Stimulated activated CD4-positive, alpha-beta T cell treated with anti-CD3 and anti-CD28 coated beads, Interleukin-1b, Interleukin-23, amount 100 ng/mL, for 24 hours (primary cell): ENCODE data around the gene RPL26.
A peak's percentile ranks its signal among the peaks of the same experiment; 100 is the strongest.
"Not testable (repeated sequence)": the region's sequence is repeated elsewhere in the genome, so short reads cannot be mapped to it uniquely, and the experiment has no call there.

Experiments
- DNase-seq, 4 experiments: peaks; one replicate each; pipeline ENCODE4 v3.0.0-alpha.2; 2020; ENCODE audit warnings: low read depth in 4 of 4, low spot score in 1 of 4

The RPL26 gene

DNA sequence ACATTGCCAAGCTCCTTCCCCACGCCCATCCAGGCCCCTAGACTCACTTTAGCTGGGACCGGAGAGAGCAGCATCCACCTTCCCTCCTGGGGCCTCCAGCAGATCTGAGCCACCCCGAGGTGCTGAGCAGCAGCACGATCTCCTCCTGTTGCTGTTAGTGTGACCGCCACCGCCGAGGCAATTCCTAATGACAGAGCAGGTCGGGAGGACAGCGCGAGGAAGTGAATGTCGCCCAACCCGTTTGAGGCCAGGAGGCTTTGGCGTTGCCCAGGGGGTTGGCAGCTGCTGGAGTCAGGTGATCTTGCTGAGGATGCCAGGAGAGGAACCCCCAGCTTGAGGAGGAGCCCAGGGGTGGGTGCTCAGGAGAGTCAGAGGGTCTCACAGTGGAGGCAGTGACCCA lies 14.6 kb upstream of the RPL26 start, which contains the start of gene RNF222:
Gene RNF222, minus strand, starts transcription at position 192 of the 400 bp plus-strand sequence. CDS start 4,366 bp downstream, outside the sequence.
- no peak for DNase-seq

DNA sequence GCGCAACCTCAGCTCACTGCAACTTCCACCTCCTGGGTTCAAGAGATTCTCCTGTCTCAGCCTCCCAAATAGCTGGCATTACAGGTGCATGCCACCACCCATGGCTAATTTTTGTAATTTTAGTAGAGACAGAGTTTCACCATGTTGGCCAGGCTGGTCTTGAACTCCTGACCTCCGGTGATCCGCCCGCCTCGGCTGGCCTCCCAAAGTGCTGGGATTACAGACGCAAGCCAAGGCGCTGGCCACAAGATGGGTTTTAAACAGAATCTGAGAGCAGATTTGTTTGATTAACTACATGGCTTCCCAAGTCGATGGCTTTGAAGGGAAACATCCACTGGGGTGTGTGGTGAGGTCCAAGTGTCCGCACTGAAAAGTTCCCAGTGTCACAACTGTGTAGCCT lies 11.5 kb upstream of the RPL26 start:
- DNase-seq = not testable (repeated sequence)

DNA sequence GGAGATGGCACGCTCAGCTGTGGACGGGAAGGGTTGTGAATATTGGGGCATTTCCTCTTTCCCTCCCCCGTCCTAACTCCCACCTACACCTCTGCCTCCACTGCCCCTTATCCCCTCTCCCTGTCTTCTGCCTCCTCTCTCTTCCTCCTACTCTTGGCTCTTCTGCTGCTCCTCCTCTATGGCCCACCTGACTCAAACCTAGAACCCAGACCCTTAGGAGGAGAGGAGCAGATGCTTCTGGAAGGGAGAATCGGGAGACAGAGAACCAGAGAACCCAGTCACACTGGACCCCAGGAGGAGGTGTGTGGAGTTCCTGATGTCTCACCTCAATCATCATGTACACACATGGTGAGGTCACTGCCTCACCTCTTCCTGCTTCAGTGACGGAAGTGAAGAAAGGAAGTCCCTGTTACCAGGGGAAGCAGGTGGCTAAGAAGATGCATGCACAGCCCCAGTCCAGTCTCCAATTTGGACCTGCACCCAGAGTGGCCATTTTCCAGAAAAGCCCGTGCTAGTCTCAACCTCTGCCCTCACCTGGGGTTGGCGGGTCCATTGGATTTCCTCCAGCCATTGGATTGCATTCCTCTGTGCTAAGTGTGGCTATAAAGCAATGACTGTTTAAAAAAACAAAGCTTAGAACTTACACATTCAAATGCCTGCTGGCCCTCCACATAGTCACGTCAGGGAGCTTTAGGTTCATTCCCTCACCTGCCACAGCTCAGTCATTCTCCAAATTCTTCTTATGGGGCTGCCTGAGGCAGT lies 10.7 kb upstream of the RPL26 start:
- no peak for DNase-seq

DNA sequence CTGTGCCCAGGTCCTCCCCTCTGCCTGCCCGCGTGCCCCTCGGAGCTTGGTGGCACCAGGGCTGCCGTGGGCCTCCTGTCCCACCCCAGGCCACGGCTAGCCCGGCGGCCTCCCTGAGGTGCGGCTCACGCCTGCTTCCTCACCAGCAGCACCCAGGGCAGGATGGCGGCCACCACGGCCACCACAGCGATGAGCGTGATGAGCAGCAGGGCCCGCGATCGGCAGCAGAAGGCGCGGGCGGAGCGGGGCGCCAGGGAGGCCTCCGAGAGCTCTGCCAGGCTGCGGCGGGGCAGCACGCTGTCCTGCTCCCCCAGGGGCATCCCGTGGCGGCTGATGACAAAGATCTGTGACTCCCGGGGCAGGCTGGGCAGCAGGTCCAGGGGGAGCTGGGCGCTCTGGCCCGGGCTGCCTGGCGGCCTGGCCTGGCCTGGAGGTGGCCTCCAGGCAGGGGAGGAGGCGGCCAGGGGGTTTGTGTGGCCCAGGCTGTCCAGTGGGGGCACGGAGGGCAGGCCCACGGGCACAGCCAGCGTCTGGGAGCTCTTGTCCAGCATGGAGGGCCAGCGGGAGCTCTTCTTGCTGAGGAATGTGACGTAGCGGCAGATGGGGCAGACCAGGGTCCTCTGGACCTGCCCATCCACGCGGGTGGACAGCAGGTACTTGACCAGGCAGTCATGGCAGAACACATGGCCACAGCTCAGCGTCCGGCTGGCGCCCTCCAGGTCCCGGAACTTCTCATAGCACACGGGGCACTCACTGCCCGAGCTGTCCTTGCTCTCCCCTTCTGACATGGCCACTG lies 9.9 kb upstream of the RPL26 start:
- no peak for DNase-seq

DNA sequence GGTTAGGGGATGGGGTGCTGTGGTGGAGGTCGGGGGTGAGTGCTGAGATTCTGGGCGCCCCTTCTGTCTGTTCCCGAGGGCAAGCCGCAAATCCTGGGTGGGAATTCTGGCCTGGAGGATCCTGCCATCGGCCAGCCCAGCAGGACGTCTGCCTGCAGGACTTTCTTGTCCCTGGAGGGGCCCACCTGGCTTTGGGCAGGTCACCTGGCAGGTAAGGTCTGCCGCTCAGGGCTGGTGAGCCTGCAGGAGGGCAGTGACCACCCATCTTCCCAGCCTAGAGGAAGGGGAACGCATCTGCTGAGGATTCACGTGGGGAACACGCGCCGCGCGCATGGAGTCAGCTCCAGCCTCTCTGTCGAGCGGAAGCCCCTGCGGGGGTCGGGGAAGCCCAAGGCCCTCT lies 9.3 kb upstream of the RPL26 start:
- no peak for DNase-seq

DNA sequence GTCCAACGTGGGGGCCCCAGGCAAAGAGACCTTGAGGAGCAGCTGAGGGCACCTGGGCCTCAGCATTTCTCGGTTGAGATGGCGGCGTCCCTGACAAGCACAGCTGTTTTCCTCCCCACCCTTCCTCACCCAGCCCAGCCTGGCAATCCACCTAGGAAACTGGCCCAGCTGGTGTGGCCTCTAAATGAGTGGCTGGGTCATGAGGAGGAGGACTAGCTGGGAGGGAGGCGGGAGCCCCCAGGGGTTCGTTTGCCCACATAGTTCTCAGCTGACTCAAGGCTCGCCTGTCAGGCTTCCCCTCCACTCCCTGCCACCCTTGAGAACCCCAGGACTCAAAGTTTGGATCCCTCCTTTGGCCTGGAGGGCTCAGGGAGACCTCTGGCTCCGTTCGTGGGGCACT lies 8.7 kb upstream of the RPL26 start:
- no peak for DNase-seq

DNA sequence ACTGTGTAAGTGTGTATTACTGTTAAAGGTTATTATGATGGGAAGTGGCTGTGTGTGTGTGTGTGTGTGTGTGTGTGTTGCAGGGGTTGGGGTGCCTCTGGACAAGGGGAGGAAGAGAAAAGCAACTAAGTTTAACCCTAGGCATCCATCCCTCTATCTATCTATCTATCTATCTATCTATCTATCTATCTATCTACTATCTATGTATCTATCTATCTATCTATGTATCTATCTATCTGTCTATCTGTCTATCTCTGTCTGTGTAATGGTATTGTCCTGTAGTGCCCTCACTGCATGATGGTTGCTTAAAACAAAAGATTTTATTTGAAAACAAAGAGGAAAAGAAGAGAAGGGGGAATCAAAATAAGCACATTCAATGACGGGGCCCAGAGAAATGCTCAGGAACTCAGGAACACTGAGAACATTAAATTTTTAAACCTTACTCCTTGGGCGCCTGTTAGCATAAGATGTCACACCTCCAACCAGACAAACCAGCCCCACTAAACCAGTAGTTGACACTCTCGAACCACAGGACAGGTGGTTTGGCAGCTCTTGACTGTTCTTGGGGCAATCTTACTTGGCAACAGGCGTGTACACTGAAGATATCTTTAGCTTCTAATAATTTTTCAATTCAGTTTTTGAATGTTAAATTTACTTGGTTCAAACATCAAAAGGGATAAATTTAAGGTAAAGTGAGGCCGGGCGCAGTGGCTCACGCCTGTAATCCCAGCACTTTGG lies 5.1 kb upstream of the RPL26 start:
- no peak for DNase-seq

DNA sequence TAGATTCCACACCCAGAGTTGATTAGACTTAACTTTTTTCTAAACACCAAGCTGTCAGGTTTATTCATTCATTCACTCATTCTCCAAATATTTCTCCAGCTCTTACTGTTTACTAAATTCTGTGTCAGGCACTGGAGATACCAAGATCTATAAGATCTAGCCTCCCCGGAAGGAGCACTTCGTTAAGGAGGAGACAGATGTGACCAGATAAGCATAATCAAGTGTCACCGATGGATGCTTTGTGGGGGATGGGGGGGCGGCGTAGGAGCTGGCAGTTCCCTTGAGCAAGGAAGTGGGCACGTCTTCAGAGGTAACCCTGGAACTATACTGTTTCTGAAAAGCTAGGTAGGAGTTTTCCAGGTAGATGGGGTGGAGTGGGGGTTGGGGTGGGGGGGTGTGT lies 3.8 kb upstream of the RPL26 start:
- no peak for DNase-seq

DNA sequence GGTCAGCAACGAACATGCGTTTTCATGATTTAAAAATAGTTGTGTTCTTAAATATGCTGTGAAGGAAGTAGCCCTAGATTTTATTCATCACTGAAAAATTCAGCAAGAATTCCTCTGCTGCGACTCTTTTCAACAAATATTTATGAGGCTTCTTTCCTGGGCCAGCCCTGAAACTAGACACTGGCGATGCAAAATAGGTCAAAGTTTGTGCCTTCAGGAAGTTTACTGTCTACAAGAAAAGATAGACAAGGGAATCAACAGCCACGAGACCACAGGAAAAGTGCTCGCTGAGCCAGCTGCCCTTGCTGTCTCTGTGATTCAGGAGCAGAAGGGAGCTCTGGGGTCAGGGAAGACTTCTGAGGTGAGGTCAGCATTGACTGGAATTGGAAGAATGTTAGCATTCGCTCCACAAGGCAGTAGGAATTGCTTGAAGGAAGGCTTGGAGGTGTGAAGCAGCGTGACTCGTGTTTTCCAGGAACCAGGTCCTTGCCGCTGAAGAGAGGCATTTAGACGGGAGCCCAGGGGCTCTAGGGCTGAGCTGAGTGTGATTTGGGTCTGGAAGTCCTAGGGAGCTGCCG lies 1.9 kb upstream of the RPL26 start:
- no peak for DNase-seq

DNA sequence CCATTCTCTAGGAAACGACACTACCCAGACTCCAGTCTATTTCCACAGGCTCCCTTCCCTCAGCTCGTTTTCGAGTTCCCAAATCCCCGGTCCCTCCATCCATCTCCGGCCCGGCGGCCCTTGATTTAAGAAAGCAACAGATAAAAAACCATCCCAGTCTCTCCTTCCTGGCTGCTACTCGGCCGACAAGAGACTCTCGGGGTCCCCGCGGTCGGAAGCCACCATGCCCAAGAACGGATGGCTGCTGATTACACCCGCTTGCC lies 182 bp downstream of the RPL26 start:
- DNase-seq = no peak

DNA sequence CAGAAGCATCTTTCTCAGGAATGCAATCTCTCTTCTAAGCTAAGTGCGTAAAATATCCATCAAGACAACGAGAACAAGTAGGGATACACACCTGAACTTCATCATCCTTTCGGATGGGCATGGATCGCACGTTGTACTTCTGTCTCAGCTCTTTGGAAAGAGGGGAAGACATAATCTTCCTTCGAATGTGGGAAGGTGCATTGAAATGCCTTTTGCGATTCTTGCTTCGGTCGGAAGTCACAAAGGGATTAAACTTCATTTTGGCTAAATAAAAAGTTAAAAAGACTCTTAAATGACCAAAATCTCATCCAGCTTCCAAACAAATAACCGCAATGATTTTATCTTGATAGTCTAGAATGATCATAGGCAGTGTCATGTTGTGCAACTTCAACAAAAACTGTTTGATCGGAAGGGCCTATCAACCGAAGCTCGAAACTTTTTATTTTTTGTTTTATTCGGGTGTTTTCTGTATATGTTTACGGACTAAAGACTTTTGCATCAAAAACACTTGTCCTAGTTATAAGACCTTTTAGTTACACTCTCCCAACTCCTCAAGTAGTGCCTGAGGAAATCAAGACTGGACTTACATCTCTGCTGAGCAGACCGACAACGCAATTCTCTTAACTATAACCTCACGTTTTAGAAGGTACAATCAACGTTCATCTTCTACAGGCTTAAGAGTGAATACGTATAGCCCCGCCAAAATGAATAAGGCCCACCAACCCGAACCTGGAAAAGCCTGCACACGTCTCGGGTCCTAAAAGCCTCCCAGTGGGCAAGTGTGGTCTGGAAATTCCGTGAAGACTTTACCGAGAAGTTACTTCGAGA lies 727 bp downstream of the RPL26 start:
- DNase-seq = no peak

DNA sequence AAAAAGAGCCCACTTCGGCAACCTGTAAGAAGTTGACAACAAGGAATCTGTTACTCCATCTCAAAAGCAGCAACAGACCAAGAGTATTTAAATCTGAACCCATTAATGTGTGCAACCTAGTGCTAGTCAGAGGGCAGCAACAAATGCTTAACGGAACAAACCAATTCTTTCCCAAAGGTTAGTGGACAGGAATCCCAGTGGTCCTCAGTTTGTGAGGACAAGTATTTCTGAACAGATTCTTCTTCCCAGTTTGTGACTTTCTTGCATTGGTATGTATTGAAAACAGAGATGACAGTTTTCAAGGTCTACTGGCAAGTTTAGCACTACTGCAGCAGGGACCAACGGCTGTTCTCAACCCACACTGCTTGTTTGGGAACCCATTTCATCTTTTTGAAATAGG lies 2.9 kb downstream of the RPL26 start:
- no peak for DNase-seq

DNA sequence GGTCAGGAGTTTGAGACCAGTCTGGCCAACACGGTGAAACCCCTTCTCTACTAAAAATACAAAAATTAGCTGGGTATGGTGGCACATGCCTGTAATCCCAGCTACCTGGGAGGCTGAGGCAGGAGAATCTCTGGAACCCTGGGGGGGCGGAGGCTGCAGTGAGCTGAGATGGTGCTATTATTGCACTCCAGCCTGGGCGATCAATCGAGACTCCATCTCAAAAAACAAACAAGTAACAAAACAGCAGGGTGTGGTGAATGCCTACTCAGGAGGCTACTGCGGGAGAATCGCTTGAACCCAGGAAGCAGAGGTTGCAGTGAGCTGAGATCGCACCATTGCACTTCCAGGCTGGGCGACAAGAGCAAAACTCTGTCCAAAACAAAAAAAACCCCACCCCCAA lies 4.9 kb downstream of the RPL26 start:
- DNase-seq = not testable (repeated sequence)

DNA sequence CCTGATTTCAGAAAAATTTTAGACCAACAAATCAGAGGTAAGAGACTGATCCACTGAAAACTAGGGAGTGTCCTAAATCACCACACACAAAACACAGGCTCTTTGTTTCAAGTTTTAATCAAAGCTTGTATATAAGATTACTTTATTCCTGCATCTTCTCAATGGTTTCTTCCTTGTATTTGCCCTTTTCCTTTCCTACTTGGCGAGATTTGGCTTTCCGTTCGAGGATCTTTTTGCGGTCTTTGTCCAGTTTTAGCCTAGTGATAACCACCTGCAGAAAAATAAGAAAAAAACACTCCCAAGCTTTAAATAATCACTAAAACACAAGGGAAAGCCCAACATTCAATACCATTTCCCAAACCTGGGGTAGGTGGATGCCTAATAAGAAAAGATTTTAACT lies 5.6 kb downstream of the RPL26 start:
- no peak for DNase-seq

DNA sequence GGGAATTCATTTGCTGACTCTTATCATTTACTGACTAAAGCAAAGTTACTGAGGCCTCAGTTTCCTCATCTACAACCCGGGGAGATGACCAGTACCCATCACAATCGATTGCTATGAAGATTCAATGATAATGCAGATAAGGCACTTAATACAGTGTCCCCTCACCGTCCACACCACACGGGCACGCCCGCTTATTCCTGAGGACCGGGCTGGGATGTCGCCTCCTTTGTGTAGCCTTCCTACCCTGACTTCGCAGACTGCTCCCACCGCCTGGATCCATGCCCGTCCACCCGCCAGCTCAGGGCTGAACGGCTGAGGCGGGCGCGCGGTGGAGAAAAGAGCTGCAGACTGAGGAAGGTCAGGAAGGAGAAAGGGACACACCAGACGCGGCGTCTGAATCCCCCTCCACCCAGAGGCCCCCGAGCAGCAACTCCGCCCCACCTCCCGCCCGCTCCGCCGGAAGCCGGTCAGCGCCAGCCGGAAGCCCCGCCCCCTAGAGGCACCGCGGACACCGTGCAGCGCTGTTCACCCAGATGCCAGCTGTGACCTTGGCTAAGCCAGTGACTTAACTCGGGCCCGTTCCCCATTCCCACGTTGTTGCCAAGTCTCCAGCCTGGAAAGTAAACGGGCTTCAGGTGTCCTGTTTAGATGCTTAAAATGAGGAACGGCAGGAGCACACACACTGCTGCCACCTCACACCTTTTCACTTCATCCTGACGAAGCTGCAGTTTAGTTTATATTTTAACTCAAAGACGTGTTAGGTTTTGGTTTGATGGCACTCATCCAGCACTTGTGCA lies 6.5 kb downstream of the RPL26 start, which contains the start of gene KRABD2:
Gene KRABD2, minus strand, starts transcription at position 434 of the 797 bp plus-strand sequence.
- peak; percentile 74 to 91 (median 88) for DNase-seq

DNA sequence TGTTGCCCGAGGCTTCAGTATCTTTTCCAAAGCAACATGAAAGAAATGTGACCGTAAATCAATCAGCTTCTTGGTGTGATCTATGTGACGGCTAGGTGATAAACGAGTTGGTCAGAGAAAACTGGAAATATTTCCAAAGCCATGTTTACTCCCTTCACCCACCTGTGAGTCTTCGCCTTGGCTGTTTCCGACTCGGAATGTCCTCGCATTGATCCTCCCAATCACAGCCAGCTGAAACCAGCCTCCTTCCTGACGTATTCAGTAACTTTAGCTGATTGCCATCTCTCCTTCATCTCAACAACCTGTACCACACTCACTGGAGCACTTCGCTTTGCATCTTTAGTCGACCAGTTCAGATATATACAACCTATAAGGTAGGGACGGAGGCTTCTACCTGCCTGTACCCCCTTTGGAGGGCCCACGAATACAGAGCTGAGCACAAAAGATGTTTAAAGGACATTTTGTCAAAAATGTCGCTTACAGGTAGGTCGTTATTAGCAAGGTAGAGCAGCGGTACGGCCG lies 7.2 kb downstream of the RPL26 start:
- no peak for DNase-seq

DNA sequence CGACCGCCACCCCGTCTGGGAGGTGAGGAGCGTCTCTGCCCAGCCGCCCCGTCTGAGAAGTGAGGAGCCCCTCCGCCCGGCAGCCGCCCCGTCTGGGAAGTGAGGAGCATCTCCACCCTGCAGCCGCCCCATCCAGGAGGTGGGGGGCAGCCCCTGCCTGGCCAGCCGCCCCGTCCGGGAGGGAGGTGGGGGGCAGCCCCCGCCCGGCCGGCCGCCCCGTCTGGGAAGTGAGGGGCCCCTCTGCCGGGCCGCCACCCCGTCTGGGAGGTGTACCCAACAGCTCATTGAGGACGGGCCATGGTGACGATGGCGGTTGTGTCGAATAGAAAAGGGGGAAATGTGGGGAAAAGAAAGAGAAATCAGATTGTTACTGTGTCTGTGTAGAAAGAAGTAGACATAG lies 9.1 kb downstream of the RPL26 start:
- not testable (repeated sequence) for DNase-seq

DNA sequence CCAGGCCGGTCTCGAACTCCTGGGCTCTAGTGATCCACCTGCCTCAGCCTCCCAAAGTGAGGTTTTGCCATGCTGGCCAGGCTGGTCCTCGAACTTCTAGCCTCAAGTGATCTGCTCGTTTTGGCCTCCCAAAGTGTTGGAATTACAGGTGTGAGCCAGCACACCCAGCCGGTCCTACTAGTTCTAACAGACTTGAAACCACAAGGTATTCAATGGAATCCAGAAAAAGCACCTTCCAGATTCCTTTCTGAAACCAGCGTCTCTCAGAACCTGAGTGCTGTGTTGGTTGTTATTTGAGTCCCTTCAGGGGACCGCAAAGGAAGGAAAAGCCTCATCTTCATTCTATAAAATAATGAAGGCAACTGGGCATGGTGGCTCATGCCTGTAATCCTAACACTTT lies 10.6 kb downstream of the RPL26 start:
- no peak for DNase-seq

DNA sequence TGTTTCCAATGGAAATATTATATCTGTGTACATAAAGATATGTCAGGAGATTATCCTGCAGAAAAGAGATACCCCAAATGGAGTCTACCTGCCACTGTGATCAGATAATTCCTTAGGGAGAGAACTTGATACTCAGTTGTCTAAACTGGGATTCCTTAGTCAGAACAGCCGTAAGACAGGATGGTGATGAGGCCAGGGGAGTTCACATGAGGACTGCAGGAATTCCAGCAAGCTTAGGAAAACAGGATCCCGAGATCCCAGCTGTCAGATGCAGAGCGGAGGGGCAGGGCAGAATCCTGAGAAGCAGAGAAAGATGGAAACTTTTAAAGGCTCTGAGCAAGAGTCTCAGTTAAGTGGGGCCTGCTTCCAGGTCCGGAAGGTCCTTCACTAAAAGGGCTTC lies 11.2 kb downstream of the RPL26 start:
- DNase-seq = no peak

DNA sequence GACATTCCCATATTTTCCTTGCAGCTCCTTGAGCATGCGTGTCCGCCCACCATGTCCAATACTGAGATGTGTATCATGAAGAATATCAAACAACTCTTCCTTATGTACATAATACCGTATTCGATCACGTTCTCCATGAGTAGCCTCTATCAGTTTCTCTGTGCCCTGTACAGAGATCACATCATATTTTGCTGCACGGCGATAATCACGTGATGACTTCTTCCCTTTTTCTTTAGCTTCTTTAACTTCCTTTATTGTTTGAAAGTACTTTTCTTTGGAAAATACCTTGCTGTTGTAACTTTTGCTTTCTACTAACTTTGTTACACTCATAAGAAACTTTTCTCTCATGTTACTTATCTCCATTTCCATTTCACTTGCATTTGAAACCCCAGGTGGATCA lies 13.0 kb downstream of the RPL26 start:
- no peak for DNase-seq
